ENCODE measurements around the gene KCNC1. TPM values are rescaled to one million over a fixed set of nuclear protein-coding genes. Genes with fewer than 3 reads are reported as not detected.

The KCNC1 gene
- total RNA-seq, 1 donor from 2014 or later = not detected

- no peak for DNase-seq (ENCODE audit: low spot score)
Measured at GRCh38 chr11:17753153-17753552, 18.6 kb downstream of the KCNC1 start.

GRCh38 chr11:17753641-17754040, 19.1 kb downstream of the KCNC1 start:
- no peak for DNase-seq (ENCODE audit: low spot score)

- no peak for DNase-seq (ENCODE audit: low spot score)
Measured at GRCh38 chr11:17755891-17756290, 21.3 kb downstream of the KCNC1 start.

- no peak for DNase-seq (ENCODE audit: low spot score)
Measured at GRCh38 chr11:17760102-17761029, 25.8 kb downstream of the KCNC1 start.

GRCh38 chr11:17762309-17762974, 27.9 kb downstream of the KCNC1 start:
- DNase-seq (ENCODE audit: low spot score) = no peak

GRCh38 chr11:17763244-17763643, 28.7 kb downstream of the KCNC1 start:
- DNase-seq (ENCODE audit: low spot score) = no peak

- DNase-seq (ENCODE audit: low spot score) = no peak
Measured at GRCh38 chr11:17763703-17764102, 29.1 kb downstream of the KCNC1 start.

- no peak for DNase-seq (ENCODE audit: low spot score)
Measured at GRCh38 chr11:17764446-17765218, 30.1 kb downstream of the KCNC1 start.

- DNase-seq (ENCODE audit: low spot score) = no peak
Measured at GRCh38 chr11:17765356-17766072, 30.9 kb downstream of the KCNC1 start.

GRCh38 chr11:17766073-17766359, 31.4 kb downstream of the KCNC1 start:
- no peak for DNase-seq (ENCODE audit: low spot score)

- DNase-seq (ENCODE audit: low spot score) = no peak
Measured at GRCh38 chr11:17766590-17766989, 32.0 kb downstream of the KCNC1 start.

- no peak for DNase-seq (ENCODE audit: low spot score)
Measured at GRCh38 chr11:17767301-17767885, 32.8 kb downstream of the KCNC1 start.

- DNase-seq (ENCODE audit: low spot score) = no peak
Measured at GRCh38 chr11:17767914-17768313, 33.3 kb downstream of the KCNC1 start.

- no peak for DNase-seq (ENCODE audit: low spot score)
Measured at GRCh38 chr11:17768547-17768946, 34.0 kb downstream of the KCNC1 start.

GRCh38 chr11:17769218-17769617, 34.6 kb downstream of the KCNC1 start:
- no peak for DNase-seq (ENCODE audit: low spot score)

GRCh38 chr11:17770048-17770652, 35.6 kb downstream of the KCNC1 start:
- DNase-seq (ENCODE audit: low spot score) = no peak

GRCh38 chr11:17770917-17771316, 36.3 kb downstream of the KCNC1 start:
- DNase-seq (ENCODE audit: low spot score) = no peak

GRCh38 chr11:17771415-17771814, 36.8 kb downstream of the KCNC1 start:
- DNase-seq (ENCODE audit: low spot score) = no peak

GRCh38 chr11:17771841-17772401, 37.3 kb downstream of the KCNC1 start:
- DNase-seq (ENCODE audit: low spot score) = no peak

- no peak for DNase-seq (ENCODE audit: low spot score)
Measured at GRCh38 chr11:17772704-17773600, 38.4 kb downstream of the KCNC1 start.
